Lung (tissue), 12 donors: Measurements from ENCODE around the gene ABHD16B. TPM values are rescaled to one million over a fixed set of nuclear protein-coding genes. Genes with fewer than 3 reads are reported as not detected.

ENCODE experiments used
- ATAC-seq: fragments of 200-7000 bp; cut with Tn5 transposase; one replicate; pipeline ENCODE4 v1.9.1; 2020; ENCODE audit warnings: moderate number of reproducible peaks; ENCODE audit not compliant: insufficient read depth, low FRiP score
- DNase-seq, 3 donors: peaks; one replicate each; pipeline ENCODE4 v3.0.0-alpha.2; 2013 to 2017
- H3K27ac ChIP-seq, 2 donors: one replicate each; pipeline ENCODE4 v1.5.1; 2013; ENCODE audit warnings: mild to moderate bottlenecking in 2 of 2, moderate library complexity in 2 of 2, control low read depth in 1 of 2, inconsistent platforms in 1 of 2, low read depth in 1 of 2, low read length in 1 of 2
- H3K27me3 ChIP-seq, 3 donors: one replicate each; pipeline ENCODE4 v1.5.1; 2013; ENCODE audit warnings: low read length in 2 of 3; ENCODE audit not compliant: control insufficient read depth in 3 of 3, insufficient read depth in 3 of 3
- H3K36me3 ChIP-seq, 4 donors: one replicate each; pipeline ENCODE4 v1.5.1; 2013; ENCODE audit warnings: low read length in 4 of 4, mild to moderate bottlenecking in 1 of 4, moderate library complexity in 1 of 4; ENCODE audit not compliant: control insufficient read depth in 4 of 4, insufficient read depth in 4 of 4
- H3K4me1 ChIP-seq, 5 donors: one replicate each; pipeline ENCODE4 v1.5.1; 2013; ENCODE audit warnings: low read length in 5 of 5, mild to moderate bottlenecking in 2 of 5, moderate library complexity in 1 of 5; ENCODE audit not compliant: control insufficient read depth in 5 of 5, insufficient read depth in 5 of 5
- H3K4me3 ChIP-seq: one replicate; pipeline ENCODE4 v1.5.1; 2013; ENCODE audit warnings: mild to moderate bottlenecking, control low read depth, moderate library complexity
- H3K9ac ChIP-seq, 2 donors: one replicate each; pipeline ENCODE4 v1.5.1; 2013; ENCODE audit warnings: low read length in 2 of 2, control low read depth in 1 of 2; ENCODE audit not compliant: insufficient read depth in 1 of 2
- H3K9me3 ChIP-seq, 4 donors: one replicate each; pipeline ENCODE4 v1.5.1; 2013; ENCODE audit warnings: low read length in 3 of 4, mild to moderate bottlenecking in 1 of 4, moderate library complexity in 1 of 4; ENCODE audit not compliant: control insufficient read depth in 4 of 4, insufficient read depth in 3 of 4
- CTCF ChIP-seq: IDR thresholded peaks from 2 replicates; pipeline ENCODE4 v1.5.1; 2012; ENCODE audit warnings: mild to moderate bottlenecking; ENCODE audit errors: control extremely low read depth, extremely low read depth
- WGBS, 2 donors: extraction: QIAGEN DNeasy Blood & Tissue Kit; methylation state at CpG; one replicate each; pipeline ENCODE4 v1.1.7; 2013; 5-methylcytosine and 5-hydroxymethylcytosine counted together
- polyA plus RNA-seq, 2 donors: library from polyadenylated mRNA; stranded (reverse); fragments of 200-250 nt; gene quantifications; one replicate each; pipeline ENCODE4 v1.2.1, GENCODE V29; 2013
- total RNA-seq, 2 donors: library from RNA; depleted of rRNA in 1 of 2; stranded (reverse); fragments of >200 nt in 1 of 2; gene quantifications; one replicate each; pipeline ENCODE4 v1.2.1, GENCODE V29; 2014 to 2021
- donor health status: control.
- donor health status: control.
- donor health status: Bipolar disorder and iron deficiency.
- donor health status: healthy.
- donor health status: DM: yes; HTN: yes; CAD: no.

ABHD16B gene
- total and polyA plus RNA-seq, 4 donors: 0.89 to 1.5 TPM; not detected in 2

DNA sequence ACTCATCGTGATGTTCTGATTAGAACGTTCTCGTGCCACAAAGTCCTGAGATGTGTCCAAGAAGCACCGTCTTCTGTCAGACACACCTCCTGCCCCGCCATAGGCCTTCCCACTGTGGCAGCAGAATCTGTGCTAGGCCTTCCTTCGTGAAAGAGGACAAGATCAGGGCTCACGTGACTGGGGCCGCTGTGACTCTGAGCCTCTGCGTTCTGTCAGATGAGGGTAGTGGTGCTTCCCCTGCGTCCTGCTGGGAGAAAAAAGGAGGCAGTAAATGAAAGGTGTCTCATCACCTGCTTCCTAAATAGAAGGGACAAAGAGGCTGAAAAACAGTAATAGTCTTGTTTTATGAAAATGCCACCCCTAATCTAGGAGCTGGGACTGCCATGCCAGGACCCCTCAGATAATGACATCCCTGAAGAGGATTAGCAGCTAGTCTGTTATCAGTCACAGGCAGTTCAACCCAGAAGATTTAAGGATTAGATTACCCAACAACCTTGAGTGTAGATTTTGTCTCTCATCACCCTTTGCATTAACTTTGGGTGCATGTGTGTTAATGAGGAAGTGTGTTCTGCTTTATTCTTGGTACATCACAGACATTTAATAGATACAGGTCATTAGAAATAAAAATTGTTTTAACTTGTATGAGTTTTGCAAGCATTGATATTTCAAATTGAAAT is 37.7 kb downstream of the ABHD16B start:
- WGBS, 2 donors: 55 to 76% methylated on average over 10 of the region's 10 CpGs
- TF ChIP-seq CTCF: no peak
- no peaks in the 10 kb centered on the region for H3K27me3 ChIP-seq
- ATAC-seq (no peak), DNase-seq (no peak)
- no peak overlapping the region for H3K4me3 ChIP-seq
- H3K4me1 ChIP-seq: peaks cover 0 to 18% (median 6%) of the 10 kb centered on the region in 5 donors
- no peak overlapping the region for H3K27ac ChIP-seq
- H3K36me3 ChIP-seq: peaks cover 0 to 5% (median 0%) of the 10 kb centered on the region in 4 donors
- H3K9ac ChIP-seq: no peak overlapping the region
- H3K9me3 ChIP-seq: no peaks in the 10 kb centered on the region

GRCh38 chr20:63900413-63900812 is 39.1 kb downstream of the ABHD16B start:
- ATAC-seq: no peak

GRCh38 chr20:63903796-63904561 is 42.7 kb downstream of the ABHD16B start:
- H3K4me1 ChIP-seq: peaks cover 0 to 7% (median 0%) of the 10 kb centered on the region in 5 donors
- no peaks in the 10 kb centered on the region for H3K9me3 ChIP-seq
- no peak overlapping the region for H3K27ac ChIP-seq

More at GRCh38 chr20:63900413-63900812, 39.1 kb downstream of the ABHD16B start:
- H3K36me3 ChIP-seq: peaks cover 0 to 7% (median 0%) of the 10 kb centered on the region in 4 donors
- TF ChIP-seq CTCF: no peak
- no peak overlapping the region for H3K4me3 ChIP-seq
- no peak overlapping the region for H3K9ac ChIP-seq
- H3K9me3 ChIP-seq: no peaks in the 10 kb centered on the region
- no peak for DNase-seq
- 27 to 67% methylated on average over 3 of the region's 3 CpGs for WGBS, 2 donors
- no peaks in the 10 kb centered on the region for H3K27me3 ChIP-seq
- peaks cover 0 to 14% (median 6%) of the 10 kb centered on the region in 5 donors for H3K4me1 ChIP-seq
- H3K27ac ChIP-seq: no peak overlapping the region

More at GRCh38 chr20:63903796-63904561, 42.7 kb downstream of the ABHD16B start:
- Histone ChIP-seq H3K27me3 (no peaks in the 10 kb centered on the region), H3K9ac (no peak overlapping the region), H3K36me3 (peaks cover 0 to 7% (median 0%) of the 10 kb centered on the region in 4 donors), H3K4me3 (no peak overlapping the region)
- no peak for TF ChIP-seq CTCF
- ATAC-seq: no peak
- 41 to 76% methylated on average over 11 of the region's 11 CpGs for whole genome bisulfite sequencing, 2 donors
- DNase-seq: no peak
